Muscle layer of duodenum (tissue), 2 donors: ENCODE measurements around the gene DNMT3A.

Experiments used
- H3K27ac ChIP-seq: one replicate; pipeline ENCODE4 v1.7.0; 2013; ENCODE audit warnings: mild to moderate bottlenecking, low read length
- H3K27me3 ChIP-seq: one replicate; pipeline ENCODE4 v1.7.0; 2013; ENCODE audit warnings: low read depth, mild to moderate bottlenecking, control low read depth, low read length
- H3K36me3 ChIP-seq, 2 donors: one replicate each; pipeline ENCODE4 v1.7.0; 2013; ENCODE audit warnings: low read length in 2 of 2, control low read depth in 1 of 2, mild to moderate bottlenecking in 1 of 2; ENCODE audit not compliant: insufficient read depth in 2 of 2, control insufficient read depth in 1 of 2
- H3K4me1 ChIP-seq, 2 donors: one replicate each; pipeline ENCODE4 v1.7.0; 2013; ENCODE audit warnings: low read length in 2 of 2, mild to moderate bottlenecking in 2 of 2, control low read depth in 1 of 2, moderate library complexity in 1 of 2; ENCODE audit not compliant: insufficient read depth in 2 of 2, control insufficient read depth in 1 of 2
- H3K4me3 ChIP-seq, 2 donors: one replicate each; pipeline ENCODE4 v1.7.0; 2013; ENCODE audit warnings: low read length in 2 of 2, low read depth in 1 of 2, mild to moderate bottlenecking in 1 of 2
- H3K9me3 ChIP-seq, 2 donors: one replicate each; pipeline ENCODE4 v1.7.0; 2013; ENCODE audit warnings: low read length in 2 of 2, control low read depth in 1 of 2, mild to moderate bottlenecking in 1 of 2; ENCODE audit not compliant: control insufficient read depth in 1 of 2
- donor health status: healthy.

The DNMT3A gene

DNA sequence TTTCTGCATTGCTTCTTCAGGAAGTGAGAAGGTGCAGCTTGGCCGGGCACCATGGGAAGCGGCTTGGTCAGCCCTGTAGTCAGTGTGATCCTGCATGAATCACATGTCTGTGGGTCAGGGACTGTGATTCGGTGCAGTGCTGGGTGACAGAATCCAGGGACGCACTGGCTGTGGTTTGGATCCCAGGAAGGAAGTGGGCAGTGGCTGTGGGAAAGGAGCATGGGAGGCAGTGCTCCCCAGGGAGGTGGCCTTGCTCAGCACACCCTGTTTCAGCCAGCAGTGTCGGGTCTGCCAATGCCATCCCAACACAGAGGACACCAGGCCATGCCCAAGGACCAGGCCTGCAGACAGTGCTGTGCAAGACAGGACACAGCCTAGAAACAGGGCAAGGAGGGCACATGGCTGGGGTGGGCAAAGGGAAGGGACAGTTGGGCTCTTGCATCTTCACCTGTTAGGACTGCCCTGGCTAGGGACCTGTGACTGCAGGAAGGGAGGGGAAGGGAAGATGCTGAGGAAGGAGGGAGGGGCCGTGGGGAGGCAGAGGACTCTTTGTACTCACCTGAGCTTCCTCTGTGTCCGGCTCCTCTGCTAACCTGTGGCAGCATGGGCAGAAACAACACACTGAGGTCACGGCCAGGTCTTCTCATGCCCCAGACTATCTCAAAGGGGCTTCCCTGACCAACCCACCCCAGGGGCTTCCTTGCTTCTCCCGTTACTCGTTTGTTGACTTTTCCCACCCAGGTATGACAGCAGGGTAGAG, 37.2 kb upstream of the DNMT3A start:
- H3K9me3 ChIP-seq = no peaks in the 10 kb centered on the region

DNA sequence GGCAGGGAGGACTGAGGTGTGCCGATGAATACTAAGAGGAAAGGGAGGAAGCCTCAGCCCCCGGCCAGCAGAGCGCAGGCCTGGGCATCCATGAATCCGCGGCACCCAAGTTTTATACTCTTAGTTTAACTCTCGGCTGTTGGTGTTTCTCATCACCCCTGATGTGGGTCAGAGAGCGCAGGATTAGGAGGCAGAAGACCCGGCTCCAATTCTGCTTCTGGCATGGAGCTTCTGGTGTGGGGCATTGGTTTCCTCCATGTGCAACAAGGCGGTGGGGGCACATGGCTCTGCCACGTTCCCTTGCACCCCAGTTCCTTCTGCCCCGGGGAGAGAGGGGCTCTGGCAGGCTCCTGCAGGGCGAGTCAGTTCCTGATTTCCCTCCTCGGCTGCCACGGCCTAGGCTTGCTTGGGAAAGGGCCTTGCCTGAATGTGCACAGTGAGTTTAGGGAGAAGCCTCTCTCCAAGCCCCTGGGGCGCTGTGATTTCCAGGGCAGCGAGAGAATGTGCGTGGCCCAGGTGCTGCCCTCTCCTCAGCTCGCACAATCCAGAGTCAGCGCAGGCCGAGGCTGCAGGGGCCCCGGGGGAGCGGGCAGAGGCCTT, 36.2 kb upstream of the DNMT3A start:
- no peaks in the 10 kb centered on the region for H3K36me3 ChIP-seq
- H3K4me3 ChIP-seq = no peak overlapping the region
- H3K4me1 ChIP-seq = peaks cover 11 to 21% of the 10 kb centered on the region in 2 donors
- no peaks in the 10 kb centered on the region for H3K27me3 ChIP-seq
- no peak overlapping the region for H3K27ac ChIP-seq
- H3K9me3 ChIP-seq = no peaks in the 10 kb centered on the region

More for the DNA sequence above, 37.2 kb upstream of the DNMT3A start:
- Histone ChIP-seq H3K4me1 (peaks cover 11 to 21% of the 10 kb centered on the region in 2 donors), H3K27me3 (no peaks in the 10 kb centered on the region), H3K4me3 (no peak overlapping the region), H3K27ac (no peak overlapping the region), H3K36me3 (no peaks in the 10 kb centered on the region)

DNA sequence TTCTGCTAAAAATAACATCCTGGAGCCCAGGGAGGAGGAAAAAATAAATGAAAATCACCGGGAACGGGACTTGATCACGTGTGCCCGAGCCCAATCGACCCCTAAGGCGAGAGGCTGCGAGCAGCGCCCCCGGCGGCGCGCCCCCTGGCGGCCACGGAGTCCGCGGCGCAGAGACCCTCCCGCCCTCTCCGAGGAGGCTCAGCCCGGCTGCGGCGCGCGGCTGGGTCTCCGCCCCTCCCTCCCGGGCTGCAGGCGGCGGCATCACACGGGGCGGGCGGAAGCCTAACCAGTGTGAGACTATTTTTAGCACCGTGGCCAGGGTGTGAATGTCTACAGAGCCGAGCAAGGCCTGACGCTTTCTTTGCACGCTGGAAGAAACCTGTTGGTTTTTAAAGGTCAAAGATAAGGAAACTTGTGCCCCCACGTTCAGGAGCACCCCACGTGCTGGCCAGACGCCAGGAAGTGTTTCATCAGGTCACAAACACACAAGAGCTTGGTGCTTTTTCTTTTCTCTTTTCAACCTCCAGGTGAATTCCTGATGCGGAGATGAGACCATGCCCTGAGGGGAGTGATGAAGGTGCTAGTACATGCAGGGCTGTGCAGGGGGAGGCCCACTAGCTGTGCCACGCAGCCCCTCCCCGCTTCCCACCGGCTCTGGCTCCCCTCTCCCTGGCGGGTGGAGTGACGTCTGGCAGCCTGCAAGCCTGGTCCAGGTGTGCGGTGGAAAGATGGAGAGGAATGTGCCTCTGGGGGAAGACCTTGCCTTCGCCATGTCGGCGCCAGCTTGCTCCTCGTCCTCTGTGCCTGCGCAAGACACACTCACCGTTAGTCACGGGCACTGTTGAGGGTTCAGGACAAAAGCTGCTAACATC, 35.3 kb upstream of the DNMT3A start:
- H3K27me3 ChIP-seq = no peaks in the 10 kb centered on the region

GRCh38 chr2:25375989-25376545, 34.3 kb upstream of the DNMT3A start:
- no peak overlapping the region for H3K27ac ChIP-seq
- peaks cover 11 to 21% of the 10 kb centered on the region in 2 donors for H3K4me1 ChIP-seq
- H3K27me3 ChIP-seq = no peaks in the 10 kb centered on the region
- no peaks in the 10 kb centered on the region for H3K9me3 ChIP-seq
- peak overlapping the region; percentile 17 to 44 for H3K4me3 ChIP-seq
- no peaks in the 10 kb centered on the region for H3K36me3 ChIP-seq

More for the DNA sequence above, 35.3 kb upstream of the DNMT3A start:
- Histone ChIP-seq H3K36me3 (no peaks in the 10 kb centered on the region), H3K4me3 (peak overlapping the region; percentile 17 to 44), H3K27ac (no peak overlapping the region), H3K9me3 (no peaks in the 10 kb centered on the region), H3K4me1 (peaks cover 11 to 21% of the 10 kb centered on the region in 2 donors)

GRCh38 chr2:25375371-25375988, 33.8 kb upstream of the DNMT3A start:
- Histone ChIP-seq H3K36me3 (no peaks in the 10 kb centered on the region), H3K27me3 (no peaks in the 10 kb centered on the region), H3K27ac (no peak overlapping the region), H3K9me3 (no peaks in the 10 kb centered on the region), H3K4me3 (no peak overlapping the region), H3K4me1 (peaks cover 11 to 21% of the 10 kb centered on the region in 2 donors)

- H3K36me3 ChIP-seq = no peaks in the 10 kb centered on the region
- no peaks in the 10 kb centered on the region for H3K27me3 ChIP-seq
- no peak overlapping the region for H3K4me3 ChIP-seq
- H3K27ac ChIP-seq = no peak overlapping the region
- peaks cover 11 to 21% of the 10 kb centered on the region in 2 donors for H3K4me1 ChIP-seq
- H3K9me3 ChIP-seq = no peaks in the 10 kb centered on the region
These were observed 33.1 kb upstream of the DNMT3A start for GRCh38 chr2:25374827-25375226.

DNA sequence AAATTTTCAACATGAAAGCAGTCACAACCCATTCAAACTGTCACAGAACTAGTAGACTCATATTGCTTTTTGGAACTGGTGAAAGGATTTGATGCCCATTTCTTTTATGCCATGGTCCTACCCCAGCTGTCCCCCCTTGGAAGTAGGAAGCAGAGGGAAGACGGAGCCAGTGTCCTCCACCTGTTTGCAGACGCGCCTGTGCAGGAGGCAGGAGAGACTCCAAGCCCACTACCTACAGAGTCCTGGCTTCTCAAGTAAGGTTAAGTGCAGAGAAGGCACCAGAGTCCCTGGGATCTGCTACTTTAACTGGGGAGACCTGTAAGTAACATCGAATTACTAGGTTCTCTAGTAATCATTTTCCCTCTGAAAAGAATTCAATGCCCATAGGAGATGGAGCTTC, 32.7 kb upstream of the DNMT3A start:
- no peak overlapping the region for H3K27ac ChIP-seq
- no peaks in the 10 kb centered on the region for H3K9me3 ChIP-seq
- peaks cover 11 to 21% of the 10 kb centered on the region in 2 donors for H3K4me1 ChIP-seq
- no peak overlapping the region for H3K4me3 ChIP-seq
- H3K36me3 ChIP-seq = no peaks in the 10 kb centered on the region
- no peaks in the 10 kb centered on the region for H3K27me3 ChIP-seq

- Histone ChIP-seq H3K27ac (no peak overlapping the region), H3K9me3 (no peaks in the 10 kb centered on the region), H3K27me3 (no peaks in the 10 kb centered on the region), H3K4me3 (no peak overlapping the region), H3K36me3 (no peaks in the 10 kb centered on the region), H3K4me1 (peaks cover 11 to 17% of the 10 kb centered on the region in 2 donors)
These were observed 31.7 kb upstream of the DNMT3A start for GRCh38 chr2:25373269-25373981.

- Histone ChIP-seq H3K9me3 (no peaks in the 10 kb centered on the region), H3K27me3 (no peaks in the 10 kb centered on the region), H3K27ac (no peak overlapping the region), H3K4me3 (no peak overlapping the region), H3K4me1 (peaks cover 10 to 15% of the 10 kb centered on the region in 2 donors), H3K36me3 (no peaks in the 10 kb centered on the region)
These were observed 30.9 kb upstream of the DNMT3A start for GRCh38 chr2:25372405-25373268.
